ENCODE data around the gene NTS.

DNA sequence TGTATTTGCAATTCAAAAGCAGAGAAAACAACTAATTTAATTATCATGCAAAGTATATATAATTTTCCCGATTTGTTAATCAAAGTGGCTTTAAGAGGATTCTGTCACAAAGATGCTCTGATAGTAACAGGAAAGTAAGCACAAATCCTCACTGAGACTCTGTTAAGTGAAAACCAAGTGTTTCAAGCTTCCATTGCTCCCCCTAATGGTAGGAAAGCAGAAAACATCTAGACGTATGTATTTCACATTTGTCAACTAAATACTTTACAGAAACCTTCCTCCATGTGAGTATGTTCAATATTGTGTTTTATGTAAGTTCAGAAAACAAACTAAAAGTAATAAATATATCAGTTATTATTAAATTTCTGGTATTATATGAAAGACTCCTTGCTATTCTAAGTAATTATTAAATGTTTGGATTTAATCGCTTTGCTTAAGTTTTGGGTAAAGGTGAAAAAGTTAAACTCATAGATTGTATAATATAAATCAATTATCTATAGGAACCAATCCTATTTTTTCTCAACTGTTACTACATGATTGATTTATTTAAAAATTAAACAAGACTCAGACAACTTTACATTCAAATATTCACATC lies 1.5 kb upstream of the NTS start:
- no peak for TF ChIP-seq GATA2 (IDR thresholded peaks at IDR 0.05; ENCODE audit: low read depth, low read length)
- no peak for TF ChIP-seq GATA3 (IDR thresholded peaks at IDR 0.05; ENCODE audit: low read depth, low read length)

Measured in SH-SY5Y (cell line).